GM21515 (cell line): ENCODE results near the gene C6orf132.

ENCODE experiments used
- ATAC-seq: cut with Tn5 transposase; IDR thresholded peaks from one replicate; pipeline ENCODE4 v1.9.1; 2021; ENCODE audit not compliant: unreplicated experiment

The C6orf132 gene

GRCh38 chr6:42137194-42137753 is 5.1 kb downstream of the C6orf132 start:
- no peak for ATAC-seq

GRCh38 chr6:42136508-42137193 is 5.8 kb downstream of the C6orf132 start:
- ATAC-seq: peak; percentile 51

GRCh38 chr6:42135722-42136121 is 6.7 kb downstream of the C6orf132 start:
- ATAC-seq: no peak

- no peak for ATAC-seq
Measured at GRCh38 chr6:42135161-42135560, 7.3 kb downstream of the C6orf132 start.

GRCh38 chr6:42133926-42134325 is 8.5 kb downstream of the C6orf132 start:
- ATAC-seq: no peak

- no peak for ATAC-seq
Measured at GRCh38 chr6:42131531-42131930, 10.9 kb downstream of the C6orf132 start.

- ATAC-seq: no peak
Measured at GRCh38 chr6:42129360-42129676, 13.1 kb downstream of the C6orf132 start.

- ATAC-seq: no peak
Measured at GRCh38 chr6:42128460-42129359, 13.7 kb downstream of the C6orf132 start.

GRCh38 chr6:42125663-42126062 is 16.8 kb downstream of the C6orf132 start:
- no peak for ATAC-seq

- ATAC-seq: no peak
Measured at GRCh38 chr6:42125231-42125630, 17.2 kb downstream of the C6orf132 start.

- ATAC-seq: no peak
Measured at GRCh38 chr6:42124223-42124836, 18.1 kb downstream of the C6orf132 start.

GRCh38 chr6:42123379-42124103 is 18.9 kb downstream of the C6orf132 start:
- no peak for ATAC-seq

- ATAC-seq: no peak
Measured at GRCh38 chr6:42120895-42121865, 21.2 kb downstream of the C6orf132 start.

- no peak for ATAC-seq
Measured at GRCh38 chr6:42118162-42119001, 24.0 kb downstream of the C6orf132 start.

- ATAC-seq: no peak
Measured at GRCh38 chr6:42117843-42118161, 24.6 kb downstream of the C6orf132 start.

- ATAC-seq: no peak
Measured at GRCh38 chr6:42113936-42114636, 28.3 kb downstream of the C6orf132 start.

GRCh38 chr6:42112351-42112750 is 30.1 kb downstream of the C6orf132 start:
- no peak for ATAC-seq

GRCh38 chr6:42110683-42111082 is 31.7 kb downstream of the C6orf132 start:
- no peak for ATAC-seq
